ENCODE results near the gene ADCY1. TPM values are rescaled to one million over a fixed set of nuclear protein-coding genes. Genes with fewer than 3 reads are reported as not detected.
"Not testable (repeated sequence)": the region's sequence is repeated elsewhere in the genome, so short reads cannot be mapped to it uniquely, and the experiment has no call there.

Gene ADCY1
- total RNA-seq, 4 donors from 2014 or later, result under 0.01 to 1.5 (median 0.18) TPM

GRCh38 chr7:45726883-45727282 is 152.7 kb downstream of the ADCY1 start:
- H3K4me3 ChIP-seq, result no peak overlapping the region
- TF ChIP-seq CTCF (IDR thresholded peaks at IDR 0.05) (no peak), POLR2A (IDR thresholded peaks at IDR 0.05) (no peak)
- H3K27ac ChIP-seq, result no peak overlapping the region
- H3K9me3 ChIP-seq, result no peaks in the 10 kb centered on the region
- DNase-seq, result peak in 1 of 3 donors; percentile 42
- no peaks in the 10 kb centered on the region for H3K4me1 ChIP-seq
- no peaks in the 10 kb centered on the region for H3K27me3 ChIP-seq
- H3K36me3 ChIP-seq, result peaks cover 0 to 48% (median 0%) of the 10 kb centered on the region in 3 donors

GRCh38 chr7:45731692-45732443 is 157.7 kb downstream of the ADCY1 start:
- H3K4me1 ChIP-seq, DNase-seq: not testable (repeated sequence)

GRCh38 chr7:45738920-45739319 is 164.8 kb downstream of the ADCY1 start:
- not testable (repeated sequence) for DNase-seq, H3K4me3 ChIP-seq, H3K4me1 ChIP-seq, H3K27me3 ChIP-seq, H3K9me3 ChIP-seq, H3K27ac ChIP-seq
- H3K36me3 ChIP-seq, result peaks cover 0 to 18% (median 0%) of the 10 kb centered on the region in 3 donors

More at GRCh38 chr7:45731692-45732443, 157.7 kb downstream of the ADCY1 start:
- H3K4me3 ChIP-seq, H3K27me3 ChIP-seq, H3K27ac ChIP-seq, H3K9me3 ChIP-seq: not testable (repeated sequence)
- H3K36me3 ChIP-seq, result peaks cover 0 to 38% (median 0%) of the 10 kb centered on the region in 3 donors

GRCh38 chr7:45740573-45740972 is 166.4 kb downstream of the ADCY1 start:
- not testable (repeated sequence) for DNase-seq, H3K27ac ChIP-seq, H3K27me3 ChIP-seq, H3K4me3 ChIP-seq, H3K9me3 ChIP-seq, H3K4me1 ChIP-seq
- H3K36me3 ChIP-seq, result peaks cover 0 to 21% (median 0%) of the 10 kb centered on the region in 3 donors

GRCh38 chr7:45748976-45749375 is 174.8 kb downstream of the ADCY1 start:
- H3K4me1 ChIP-seq, H3K4me3 ChIP-seq, H3K9me3 ChIP-seq, H3K27me3 ChIP-seq, DNase-seq, H3K27ac ChIP-seq: not testable (repeated sequence)
- H3K36me3 ChIP-seq, result peaks cover 0 to 24% (median 0%) of the 10 kb centered on the region in 3 donors

GRCh38 chr7:45751352-45751751 is 177.2 kb downstream of the ADCY1 start:
- H3K36me3 ChIP-seq, DNase-seq, H3K9me3 ChIP-seq, H3K4me1 ChIP-seq, H3K27ac ChIP-seq, H3K4me3 ChIP-seq, H3K27me3 ChIP-seq: not testable (repeated sequence)

GRCh38 chr7:45756333-45756732 is 182.2 kb downstream of the ADCY1 start:
- H3K27me3 ChIP-seq, H3K4me3 ChIP-seq, H3K27ac ChIP-seq, H3K36me3 ChIP-seq, H3K4me1 ChIP-seq, H3K9me3 ChIP-seq, DNase-seq: not testable (repeated sequence)

GRCh38 chr7:45756757-45757156 is 182.6 kb downstream of the ADCY1 start:
- not testable (repeated sequence) for H3K4me3 ChIP-seq, H3K27me3 ChIP-seq, H3K9me3 ChIP-seq, H3K36me3 ChIP-seq, H3K27ac ChIP-seq, DNase-seq, H3K4me1 ChIP-seq
- peak in 1 of 6 experiments; percentile 14 for TF ChIP-seq CTCF (IDR thresholded peaks at IDR 0.05)

- DNase-seq, H3K27ac ChIP-seq, H3K4me3 ChIP-seq, H3K4me1 ChIP-seq, H3K27me3 ChIP-seq, H3K9me3 ChIP-seq, H3K36me3 ChIP-seq: not testable (repeated sequence)
These were observed 185.3 kb downstream of the ADCY1 start for GRCh38 chr7:45759464-45759863.

- H3K27me3 ChIP-seq, H3K9me3 ChIP-seq, DNase-seq, H3K4me1 ChIP-seq, H3K4me3 ChIP-seq, H3K36me3 ChIP-seq: not testable (repeated sequence)
- H3K27ac ChIP-seq, result peak overlapping the region in 1 of 4 donors; percentile 50
These were observed 187.5 kb downstream of the ADCY1 start for GRCh38 chr7:45761545-45762205.

GRCh38 chr7:45762225-45762994 is 188.2 kb downstream of the ADCY1 start:
- not testable (repeated sequence) for H3K4me3 ChIP-seq, DNase-seq

More at GRCh38 chr7:45762225-45762994, 188.2 kb downstream of the ADCY1 start:
- H3K27me3 ChIP-seq, H3K36me3 ChIP-seq, H3K9me3 ChIP-seq, H3K4me1 ChIP-seq: not testable (repeated sequence)
- H3K27ac ChIP-seq, result peak overlapping the region in 1 of 4 donors; percentile 50

All from Peyer's patch (tissue), 4 donors.